Stimulated activated CD8-positive, alpha-beta memory T cell treated with anti-CD3 and anti-CD28 coated beads, Interleukin-12 subunit alpha, Interleukin-12 subunit beta, amount 100 ng/mL, for 4 hours (primary cell): ENCODE results near the gene BANP.
"Not testable (repeated sequence)": the region's sequence is repeated elsewhere in the genome, so short reads cannot be mapped to it uniquely, and the experiment has no call there.

Source experiments
- DNase-seq: peaks from one replicate; pipeline ENCODE4 v3.0.0-alpha.2; 2020; ENCODE audit warnings: low read depth

Gene BANP

GRCh38 chr16:88088611-88089010, 137.4 kb downstream of the BANP start:
- DNase-seq = not testable (repeated sequence)

- DNase-seq = not testable (repeated sequence)
Measured at GRCh38 chr16:88089071-88089470, 137.8 kb downstream of the BANP start.

GRCh38 chr16:88089632-88090376, 138.6 kb downstream of the BANP start:
- not testable (repeated sequence) for DNase-seq

- not testable (repeated sequence) for DNase-seq
Measured at GRCh38 chr16:88090377-88091175, 139.3 kb downstream of the BANP start.

GRCh38 chr16:88091221-88091971, 140.2 kb downstream of the BANP start:
- DNase-seq = not testable (repeated sequence)

GRCh38 chr16:88091972-88092302, 140.7 kb downstream of the BANP start:
- not testable (repeated sequence) for DNase-seq

GRCh38 chr16:88092791-88093555, 141.7 kb downstream of the BANP start:
- not testable (repeated sequence) for DNase-seq

GRCh38 chr16:88093556-88094252, 142.5 kb downstream of the BANP start:
- not testable (repeated sequence) for DNase-seq

GRCh38 chr16:88094253-88094575, 143.0 kb downstream of the BANP start:
- DNase-seq = not testable (repeated sequence)

- not testable (repeated sequence) for DNase-seq
Measured at GRCh38 chr16:88094900-88095299, 143.7 kb downstream of the BANP start.

- DNase-seq = not testable (repeated sequence)
Measured at GRCh38 chr16:88096659-88097058, 145.4 kb downstream of the BANP start.

GRCh38 chr16:88098731-88099562, 147.7 kb downstream of the BANP start:
- DNase-seq = not testable (repeated sequence)

GRCh38 chr16:88099563-88099890, 148.3 kb downstream of the BANP start:
- DNase-seq = no peak

- not testable (repeated sequence) for DNase-seq
Measured at GRCh38 chr16:88099956-88100355, 148.7 kb downstream of the BANP start.

GRCh38 chr16:88100801-88101622, 149.8 kb downstream of the BANP start:
- DNase-seq = not testable (repeated sequence)

- DNase-seq = not testable (repeated sequence)
Measured at GRCh38 chr16:88101623-88102105, 150.4 kb downstream of the BANP start.

- no peak for DNase-seq
Measured at GRCh38 chr16:88102597-88102996, 151.4 kb downstream of the BANP start.

GRCh38 chr16:88103011-88103410, 151.8 kb downstream of the BANP start:
- no peak for DNase-seq

GRCh38 chr16:88103581-88104188, 152.5 kb downstream of the BANP start:
- DNase-seq = no peak
